HEK293 (cell line): Measurements from ENCODE around the gene ATCAY.

Source experiments
- CTCF ChIP-seq: fragments of 450-650 bp; formaldehyde crosslinking; IDR thresholded peaks from 2 replicates; pipeline ENCODE4 v1.5.1; 2016; ENCODE audit warnings: missing biosample characterization, missing genetic modification characterization
- KLF1 ChIP-seq: fragments of 450-650 bp; formaldehyde crosslinking; IDR thresholded peaks from 2 replicates; pipeline ENCODE4 v1.5.1; 2016; ENCODE audit warnings: missing biosample characterization, missing genetic modification characterization
- MZF1 ChIP-seq: fragments of 450-650 bp; formaldehyde crosslinking; IDR thresholded peaks from 2 replicates; pipeline ENCODE4 v1.5.1; 2017; ENCODE audit warnings: missing biosample characterization, missing genetic modification characterization, borderline replicate concordance
- RBAK ChIP-seq: fragments of 450-650 bp; formaldehyde crosslinking; IDR thresholded peaks from 2 replicates; pipeline ENCODE4 v1.5.1; 2016; ENCODE audit warnings: missing biosample characterization, missing genetic modification characterization
- ZFP37 ChIP-seq: fragments of 450-650 bp; formaldehyde crosslinking; IDR thresholded peaks from 2 replicates; pipeline ENCODE4 v1.5.1; 2016; ENCODE audit warnings: missing biosample characterization, missing genetic modification characterization
- ZNF311 ChIP-seq: fragments of 450-650 bp; formaldehyde crosslinking; IDR thresholded peaks from 2 replicates; pipeline ENCODE4 v1.5.1; 2017; ENCODE audit warnings: missing biosample characterization, missing genetic modification characterization, borderline replicate concordance
- ZSCAN18 ChIP-seq: fragments of 450-650 bp; formaldehyde crosslinking; IDR thresholded peaks from 2 replicates; pipeline ENCODE4 v1.5.1; 2016; ENCODE audit warnings: missing biosample characterization, missing genetic modification characterization

- TF ChIP-seq KLF1 (tag by site-specific recombination) (no peak), CTCF (tag by site-specific recombination) (no peak), ZFP37 (tag by site-specific recombination) (no peak), ZSCAN18 (tag by site-specific recombination) (no peak), ZNF311 (tag by site-specific recombination) (no peak), MZF1 (tag by site-specific recombination) (no peak), RBAK (tag by site-specific recombination) (no peak)
These were observed 95.2 kb downstream of the ATCAY start for GRCh38 chr19:3975637-3976087.
